GM21526 (cell line): ENCODE data around the gene LRRC30.
"Not testable (repeated sequence)": the region's sequence is repeated elsewhere in the genome, so short reads cannot be mapped to it uniquely, and the experiment has no call there.

ENCODE experiments used
- ATAC-seq: cut with Tn5 transposase; IDR thresholded peaks from one replicate; pipeline ENCODE4 v1.9.1; 2021; ENCODE audit warnings: moderate library complexity; ENCODE audit not compliant: unreplicated experiment, low FRiP score

LRRC30 gene

GRCh38 chr18:7230626-7231349 lies at the start of gene LRRC30:
LRRC30 (plus strand) TSS chr18:7231089; CDS start chr18:7231139, 50 bp downstream.
- ATAC-seq: no peak

DNA sequence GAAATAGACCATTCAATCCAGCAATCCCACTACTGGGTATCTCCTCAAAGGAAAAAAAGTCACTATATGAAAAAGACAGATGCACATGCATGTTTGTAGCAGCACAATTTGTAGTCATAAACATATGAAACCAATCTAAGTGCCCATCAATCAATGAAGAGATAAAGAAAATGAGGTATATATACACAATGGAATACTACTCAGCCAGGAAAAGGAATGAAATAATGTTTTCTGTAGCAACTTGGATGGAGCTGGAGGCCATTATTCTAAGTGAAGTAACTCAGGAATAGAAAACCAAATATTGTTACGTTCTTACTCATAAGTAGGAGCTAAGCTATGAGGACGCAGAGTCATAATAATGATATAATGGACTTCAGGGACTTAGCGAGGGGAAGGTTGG lies 45.2 kb upstream of the LRRC30 start:
- no peak for ATAC-seq

- no peak for ATAC-seq
Observed at GRCh38 chr18:7190547-7191156, 40.2 kb upstream of the LRRC30 start.

- ATAC-seq: no peak
Observed at GRCh38 chr18:7191736-7192135, 39.2 kb upstream of the LRRC30 start.

DNA sequence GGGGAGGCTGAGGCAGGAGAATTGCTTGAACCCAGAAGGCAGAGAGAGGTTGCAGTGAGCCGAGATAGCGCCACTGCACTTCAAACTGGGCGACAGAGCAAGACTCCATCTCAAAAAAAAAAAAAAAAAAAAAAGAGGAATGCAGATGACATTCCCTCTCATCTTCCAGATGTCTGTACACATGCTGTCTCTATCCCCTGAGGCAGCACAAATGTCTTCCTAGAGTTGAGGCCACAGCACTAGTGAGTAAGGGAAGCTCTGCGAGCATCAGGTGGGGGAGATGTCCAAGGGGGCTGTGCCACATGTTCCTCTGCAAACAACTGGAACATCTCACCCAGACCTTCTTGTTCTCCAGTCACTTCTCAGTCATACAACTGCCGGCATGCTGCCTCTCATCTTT lies 35.6 kb upstream of the LRRC30 start:
- no peak for ATAC-seq

- no peak for ATAC-seq
Observed at GRCh38 chr18:7196421-7196820, 34.5 kb upstream of the LRRC30 start.

GRCh38 chr18:7197854-7198253 lies 33.0 kb upstream of the LRRC30 start:
- ATAC-seq: no peak

- no peak for ATAC-seq
Observed at GRCh38 chr18:7198326-7198725, 32.6 kb upstream of the LRRC30 start.

- ATAC-seq: no peak
Observed at GRCh38 chr18:7201096-7201495, 29.8 kb upstream of the LRRC30 start.

GRCh38 chr18:7202169-7202568 lies 28.7 kb upstream of the LRRC30 start:
- no peak for ATAC-seq

GRCh38 chr18:7203601-7204000 lies 27.3 kb upstream of the LRRC30 start:
- ATAC-seq: not testable (repeated sequence)

- no peak for ATAC-seq
Observed at GRCh38 chr18:7205346-7205745, 25.5 kb upstream of the LRRC30 start.

GRCh38 chr18:7206217-7206616 lies 24.7 kb upstream of the LRRC30 start:
- no peak for ATAC-seq

DNA sequence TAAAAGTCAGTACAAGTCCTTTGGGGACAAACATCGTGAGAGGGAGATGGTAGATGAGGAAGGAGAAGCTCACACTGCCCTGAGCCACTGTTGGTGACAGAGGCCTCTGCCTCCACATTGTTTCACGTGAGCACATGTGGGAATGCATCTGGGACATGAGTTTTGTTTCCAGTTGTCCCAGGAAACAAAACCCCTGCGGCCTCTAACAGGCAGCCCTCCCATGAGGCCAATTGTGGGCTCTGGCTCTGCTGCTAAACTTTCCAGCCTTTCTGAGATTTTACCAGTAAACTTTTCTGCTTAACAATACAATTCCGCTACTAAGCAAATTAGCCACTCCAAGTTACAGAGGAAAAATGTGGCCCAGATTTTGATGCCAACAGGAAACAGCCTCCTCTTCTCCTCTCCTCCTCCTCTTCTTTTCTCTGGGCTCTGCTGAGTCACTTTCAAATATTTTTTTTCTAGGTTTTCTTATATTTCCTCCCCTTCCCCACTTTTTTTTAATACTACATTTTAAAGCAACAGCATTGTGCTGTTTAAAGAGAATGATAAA lies 23.4 kb upstream of the LRRC30 start:
- no peak for ATAC-seq

DNA sequence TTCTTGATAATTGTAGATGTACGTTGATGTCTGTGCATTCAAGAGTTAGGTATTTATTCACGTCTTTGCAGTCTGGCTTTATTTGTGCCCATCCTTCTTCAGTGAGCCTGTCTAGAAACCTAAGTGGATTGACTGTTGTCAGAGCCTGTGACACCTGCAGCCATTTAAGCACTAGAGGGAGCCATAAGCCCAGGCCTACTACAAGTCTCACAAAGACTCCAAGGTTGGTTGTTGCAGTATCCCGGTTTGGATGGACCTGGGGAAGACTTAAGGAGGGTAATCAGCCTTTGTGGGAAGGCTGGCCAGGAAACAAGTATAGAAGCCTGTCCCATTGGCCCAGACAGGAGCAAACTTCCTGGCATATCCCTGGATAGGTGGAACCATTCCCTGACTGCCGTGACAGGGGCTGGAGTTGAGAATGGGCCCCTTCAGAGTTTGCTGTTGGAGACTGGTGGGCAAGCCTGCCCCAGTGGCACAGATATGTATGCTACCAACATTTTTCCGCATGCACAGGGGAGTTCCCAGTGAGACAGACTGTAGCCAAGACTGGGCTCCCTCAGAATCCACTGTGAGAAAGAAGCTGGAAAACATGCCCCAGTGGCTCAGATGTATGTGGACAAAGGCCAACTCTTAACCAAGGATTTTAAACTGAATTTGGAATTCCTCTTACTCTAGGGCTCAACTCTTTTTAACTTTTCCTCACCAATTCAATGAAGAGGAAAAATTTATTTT lies 9.3 kb upstream of the LRRC30 start:
- ATAC-seq: no peak

GRCh38 chr18:7224198-7224597 lies 6.7 kb upstream of the LRRC30 start:
- ATAC-seq: no peak

- no peak for ATAC-seq
Observed at GRCh38 chr18:7232218-7232617, 1.3 kb downstream of the LRRC30 start.

- ATAC-seq: no peak
Observed at GRCh38 chr18:7233134-7233810, 2.4 kb downstream of the LRRC30 start.

GRCh38 chr18:7234091-7234490 lies 3.2 kb downstream of the LRRC30 start:
- ATAC-seq: no peak

DNA sequence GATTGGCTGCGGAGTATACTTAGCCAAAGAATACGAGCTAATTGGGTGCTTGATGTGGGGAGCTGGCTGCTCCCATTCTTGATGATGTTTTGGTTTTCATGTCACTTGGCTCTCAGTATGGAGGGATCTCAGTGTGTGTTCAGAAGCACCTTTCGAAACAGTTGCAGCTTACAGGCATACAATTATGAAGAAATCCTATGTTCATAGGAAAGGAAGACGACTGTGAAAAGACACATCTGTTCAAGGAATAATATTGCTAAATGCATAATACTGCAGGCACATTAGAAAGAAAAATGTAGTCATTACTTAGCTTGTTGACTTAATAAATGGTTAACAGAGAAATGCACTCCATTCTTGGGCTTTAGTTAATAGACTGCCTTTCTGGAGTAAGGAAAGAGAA lies 4.1 kb downstream of the LRRC30 start:
- no peak for ATAC-seq

- no peak for ATAC-seq
Observed at GRCh38 chr18:7236072-7236471, 5.2 kb downstream of the LRRC30 start.
